ENCODE measurements around the gene C4orf50. TPM values are rescaled to one million over a fixed set of nuclear protein-coding genes. Genes with fewer than 3 reads are reported as not detected.

The C4orf50 gene
- total and polyA plus RNA-seq, 2 of the 13 experiments (the other 11 are each of a cell fraction or from before 2014, with no cell fraction given): not detected

GRCh38 chr4:5865896-5866599 is 152.2 kb downstream of the C4orf50 start (continued):
- TF ChIP-seq NPAS2 (CRISPR knock-in tag; IDR thresholded peaks at IDR 0.05; ENCODE audit: borderline replicate concordance): no peak
- no peak for TF ChIP-seq MEIS1 (CRISPR knock-in tag; IDR thresholded peaks at IDR 0.05; ENCODE audit: borderline replicate concordance)
- TF ChIP-seq ZBTB7B (CRISPR knock-in tag; IDR thresholded peaks at IDR 0.05): no peak
- no peak for TF ChIP-seq MAFG (CRISPR knock-in tag; IDR thresholded peaks at IDR 0.05)

GRCh38 chr4:5863461-5864113 is 154.6 kb downstream of the C4orf50 start:
- H3K27ac ChIP-seq (ENCODE audit: extremely low read length, insufficient read depth, low read length): no peak overlapping the region
- H3K27me3 ChIP-seq (ENCODE audit: control insufficient read depth in 1 of 2, insufficient read depth in 2 of 2, low read length in 2 of 2): peaks cover 4 to 22% of the 10 kb centered on the region in 2 experiments; a peak in 4 of 5 replicates
- no peak overlapping the region for H3K4me2 ChIP-seq (ENCODE audit: low read depth, low read length)
- ATAC-seq (no peak), DNase-seq (ENCODE audit: low spot score) (no peak), FAIRE-seq (no peak)
- H3K9ac ChIP-seq (ENCODE audit: insufficient read depth, low read depth, low read length): no peak overlapping the region
- in situ Hi-C loops (cut with HindIII; ENCODE audit: extremely low pct_ligation_motif_present, low pct_unique_long_range_greater_than_20kb): no loop called here
- POLR2A ChIA-PET: no interaction called here
- no peaks in the 10 kb centered on the region for H3K9me3 ChIP-seq (ENCODE audit: low read length)
- CTCF ChIA-PET (ENCODE audit: low intra/inter-chr PET ratio, low total read pairs): no interaction called here
- no peak for TF ChIP-seq YEATS2 (CRISPR knock-in tag; IDR thresholded peaks at IDR 0.05; ENCODE audit: borderline replicate concordance)
- TF ChIP-seq ZBTB38 (CRISPR knock-in tag; IDR thresholded peaks at IDR 0.05): no peak
- no peak for TF ChIP-seq DMAP1 (CRISPR knock-in tag; IDR thresholded peaks at IDR 0.05)
- no peak for TF ChIP-seq ZNF576 (CRISPR knock-in tag; IDR thresholded peaks at IDR 0.05)
- TF ChIP-seq IRF2 (CRISPR knock-in tag; IDR thresholded peaks at IDR 0.05): no peak
- TF ChIP-seq RCOR2 (CRISPR knock-in tag; IDR thresholded peaks at IDR 0.05): no peak
- TF ChIP-seq ZNF143 (CRISPR knock-in tag; IDR thresholded peaks at IDR 0.05): no peak
- TF ChIP-seq ZNF644 (CRISPR knock-in tag; IDR thresholded peaks at IDR 0.05; ENCODE audit: low read depth): no peak
- no peak for TF ChIP-seq ATAD3A (CRISPR knock-in tag; IDR thresholded peaks at IDR 0.05)
- TF ChIP-seq MIXL1 (CRISPR knock-in tag; IDR thresholded peaks at IDR 0.05): no peak
- TF ChIP-seq ZNF382 (CRISPR knock-in tag; IDR thresholded peaks at IDR 0.05; ENCODE audit: borderline replicate concordance): no peak
- no peak for TF ChIP-seq GZF1 (CRISPR knock-in tag; IDR thresholded peaks at IDR 0.05)
- no peak for TF ChIP-seq ARID4A (CRISPR knock-in tag; IDR thresholded peaks at IDR 0.05; ENCODE audit: borderline replicate concordance)
- TF ChIP-seq ZBTB46 (CRISPR knock-in tag; IDR thresholded peaks at IDR 0.05; ENCODE audit: borderline replicate concordance): no peak
- no peaks in the 10 kb centered on the region for H4K20me1 ChIP-seq (ENCODE audit: insufficient read depth, low read length)
- no peak overlapping the region for H3K4me3 ChIP-seq (replicated peaks in 1 of 3; ENCODE audit: insufficient read depth in 1 of 3, low read depth in 2 of 3, low read length in 3 of 3)
- BruUV-seq (replicated peaks): no TSS peak
- no peaks in the 10 kb centered on the region for H3K79me2 ChIP-seq (ENCODE audit: insufficient read depth, low read length)
- WGBS (ENCODE audit: low lambda C conversion rate): 11% methylated on average over 14 of the region's 15 CpGs
- no peak overlapping the region for H2AFZ ChIP-seq (ENCODE audit: low read length)
- intact Hi-C loops (cut with micrococcal nuclease; ENCODE audit: unreplicated experiment): no loop called here
- H3K4me1 ChIP-seq (ENCODE audit: insufficient read depth, low read length): no peaks in the 10 kb centered on the region
- no peaks in the 10 kb centered on the region for H3K36me3 ChIP-seq (replicated peaks in 1 of 2; ENCODE audit: control insufficient read depth in 1 of 2, insufficient read depth in 2 of 2, low read length in 2 of 2)

Measured in HepG2 (cell line).